ENCODE measurements around the gene GLTP.
"Not testable (repeated sequence)": the region's sequence is repeated elsewhere in the genome, so short reads cannot be mapped to it uniquely, and the experiment has no call there.

Gene GLTP

GRCh38 chr12:109860977-109861376 lies 19.4 kb downstream of the GLTP start:
- DNase-seq = no peak

DNA sequence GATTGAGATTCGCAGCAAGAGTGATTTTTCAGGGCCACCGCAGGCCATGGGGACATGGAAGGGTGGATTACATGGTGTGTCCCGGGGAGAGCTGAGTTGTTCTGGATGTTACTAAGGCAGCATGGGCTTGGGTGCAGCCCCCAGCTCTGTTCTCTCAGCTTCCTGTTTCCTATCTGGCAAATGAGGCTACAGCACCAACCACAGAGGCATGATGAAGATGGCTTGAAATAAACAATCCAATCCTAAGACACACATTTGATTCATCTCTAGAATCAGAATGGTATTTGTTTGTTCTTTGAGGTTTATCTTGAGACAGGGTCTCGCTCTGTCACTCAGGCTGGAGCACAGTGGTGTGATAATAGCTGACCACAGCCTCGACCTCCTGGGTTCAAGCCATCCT lies 21.6 kb downstream of the GLTP start:
- DNase-seq = no peak
- in situ Hi-C loops (cut with HindIII; ENCODE audit: low pct_ligation_motif_present, low pct_unique_long_range_greater_than_20kb, low sequenced_read_pairs) = no loop called here

More at GRCh38 chr12:109860977-109861376, 19.4 kb downstream of the GLTP start:
- in situ Hi-C loops (cut with HindIII; ENCODE audit: low pct_ligation_motif_present, low pct_unique_long_range_greater_than_20kb, low sequenced_read_pairs) = no loop called here

DNA sequence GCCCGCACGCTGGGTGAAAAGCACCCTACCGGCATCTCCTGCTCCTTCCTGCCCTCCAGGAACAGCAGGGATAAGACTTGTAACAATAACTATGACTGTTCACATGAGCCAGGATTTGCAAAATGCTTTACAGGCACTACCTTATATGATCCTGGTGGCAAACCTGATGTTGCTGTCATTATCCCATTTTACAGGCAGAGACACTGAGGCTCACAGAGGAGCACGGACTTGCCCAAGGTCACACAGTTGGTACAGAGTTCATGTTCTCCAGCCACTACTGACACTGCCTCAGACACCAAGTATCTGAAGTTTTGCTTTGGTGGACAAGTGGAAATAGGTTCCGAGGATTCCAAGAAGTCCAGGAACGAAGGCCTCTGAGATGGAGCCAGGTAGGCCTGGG lies 22.6 kb downstream of the GLTP start:
- in situ Hi-C loops (cut with HindIII; ENCODE audit: low pct_ligation_motif_present, low pct_unique_long_range_greater_than_20kb, low sequenced_read_pairs) = no loop called here
- no peak for DNase-seq

DNA sequence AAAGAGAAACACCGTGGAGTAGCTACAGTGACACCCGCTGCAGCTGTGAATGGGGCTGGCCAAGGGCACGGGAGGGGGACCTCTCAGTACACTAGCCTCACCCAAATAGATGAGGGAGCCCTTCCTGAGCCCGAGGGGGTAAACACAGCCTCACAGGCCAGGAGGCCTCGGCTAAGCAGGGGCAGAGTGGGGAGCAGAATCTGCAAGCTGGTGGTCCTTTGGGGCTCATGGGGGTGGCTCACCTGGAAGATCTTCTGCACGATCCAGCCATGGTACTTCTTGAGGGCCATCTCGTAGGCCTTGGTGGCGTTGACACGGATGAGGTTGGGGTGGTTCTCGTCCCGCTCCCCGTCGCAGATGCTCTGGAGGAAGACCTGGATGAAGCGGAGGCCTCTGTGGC lies 25.0 kb downstream of the GLTP start:
- in situ Hi-C loops (cut with HindIII; ENCODE audit: low pct_ligation_motif_present, low pct_unique_long_range_greater_than_20kb, low sequenced_read_pairs) = no loop called here
- DNase-seq = no peak

- in situ Hi-C loops (cut with HindIII; ENCODE audit: low pct_ligation_motif_present, low pct_unique_long_range_greater_than_20kb, low sequenced_read_pairs); DNase-seq: not testable (repeated sequence)
Observed at GRCh38 chr12:109850518-109850917, 29.8 kb downstream of the GLTP start.

DNA sequence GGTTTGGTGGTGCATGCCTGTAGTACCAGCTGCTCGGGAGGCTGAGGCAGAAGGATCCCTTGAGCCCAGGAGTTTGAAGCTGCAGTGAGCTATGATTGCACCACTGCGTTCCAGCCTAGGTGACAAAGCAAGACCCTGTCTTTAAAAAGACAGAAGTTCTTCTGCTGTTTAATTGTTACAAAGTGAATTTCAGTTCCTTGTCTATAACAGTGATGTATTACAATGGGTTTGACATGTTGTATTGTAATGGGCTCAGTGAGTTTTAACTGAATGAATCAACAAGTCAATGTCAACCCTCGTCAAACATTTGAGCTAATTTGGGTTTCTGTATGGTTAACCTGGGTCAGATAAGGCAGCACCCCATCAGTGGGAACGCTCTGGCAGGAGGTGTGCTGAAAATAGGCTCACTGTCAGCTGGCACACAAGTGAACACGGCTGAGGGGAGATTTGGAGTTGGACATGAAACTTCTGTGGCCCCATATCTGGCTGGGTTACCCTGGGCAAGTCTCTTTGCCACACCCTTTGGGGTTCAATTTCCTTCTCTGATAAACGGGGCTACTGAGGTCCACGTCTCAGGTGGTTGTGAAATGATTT lies 33.1 kb downstream of the GLTP start:
- in situ Hi-C loops (cut with HindIII; ENCODE audit: low pct_ligation_motif_present, low pct_unique_long_range_greater_than_20kb, low sequenced_read_pairs) = no loop called here
- no peak for DNase-seq

GRCh38 chr12:109845824-109846205 lies 34.5 kb downstream of the GLTP start:
- DNase-seq = no peak
- in situ Hi-C loops (cut with HindIII; ENCODE audit: low pct_ligation_motif_present, low pct_unique_long_range_greater_than_20kb, low sequenced_read_pairs) = no loop called here

DNA sequence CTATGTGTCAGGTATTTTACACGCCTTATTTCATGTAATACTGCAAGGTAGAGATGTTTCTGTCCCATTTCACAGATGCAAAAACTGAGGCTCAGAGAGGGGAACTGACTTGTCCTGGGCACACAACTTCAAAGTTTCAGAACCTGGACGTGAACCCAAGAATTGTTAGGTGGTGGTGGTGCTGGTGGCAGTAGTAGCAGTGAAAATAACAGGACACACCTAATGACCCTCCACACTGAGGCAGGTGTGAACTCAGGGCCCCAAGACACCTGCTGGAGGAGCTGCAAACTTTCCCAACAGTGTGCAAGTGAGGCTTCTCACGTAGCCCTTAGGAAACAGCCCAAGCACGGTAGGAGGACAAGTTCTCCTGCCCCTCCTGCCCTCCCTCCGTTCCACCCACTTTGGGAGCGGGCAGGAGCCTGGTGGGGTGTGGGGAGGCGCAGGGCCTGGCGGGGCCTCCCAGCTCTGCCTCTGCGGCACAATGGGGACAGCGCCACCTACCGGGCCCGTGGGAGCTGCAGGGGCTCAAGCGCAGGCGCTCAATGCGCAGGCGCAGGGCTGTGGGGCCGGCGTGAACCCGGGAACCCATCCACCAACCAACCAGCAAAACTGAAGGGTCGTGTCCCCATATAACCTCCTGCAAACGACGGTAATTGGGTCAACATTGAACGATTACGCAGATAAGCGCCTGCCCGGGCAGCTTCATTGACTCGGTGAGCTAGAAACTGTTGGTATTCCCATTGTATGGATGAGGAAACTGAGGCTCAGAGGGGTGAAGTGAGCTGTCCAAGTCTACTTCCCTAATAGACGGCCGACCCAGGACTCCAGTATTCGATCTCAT lies 35.1 kb downstream of the GLTP start:
- in situ Hi-C loops (cut with HindIII; ENCODE audit: low pct_ligation_motif_present, low pct_unique_long_range_greater_than_20kb, low sequenced_read_pairs) = no loop called here
- peak; percentile 91 for DNase-seq

DNA sequence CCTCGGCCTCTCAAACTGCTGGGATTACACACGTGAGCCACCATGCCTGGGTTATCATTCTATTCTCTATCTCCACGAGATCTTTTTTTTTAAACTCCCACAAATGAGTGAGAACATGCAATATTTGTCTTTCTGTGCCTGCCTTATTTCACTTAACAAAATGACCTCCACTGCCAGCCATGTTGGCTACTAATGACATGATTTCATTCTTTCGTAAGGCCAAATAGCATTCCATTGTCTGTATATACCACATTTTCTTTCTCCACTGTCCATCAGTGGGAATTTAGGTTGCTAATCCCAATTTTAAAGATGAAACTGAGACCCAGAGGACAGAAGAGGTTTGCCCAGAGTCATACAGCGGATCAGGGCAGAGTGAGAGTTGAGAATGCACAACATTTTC lies 36.2 kb downstream of the GLTP start:
- in situ Hi-C loops (cut with HindIII; ENCODE audit: low pct_ligation_motif_present, low pct_unique_long_range_greater_than_20kb, low sequenced_read_pairs) = no loop called here
- DNase-seq = no peak

DNA sequence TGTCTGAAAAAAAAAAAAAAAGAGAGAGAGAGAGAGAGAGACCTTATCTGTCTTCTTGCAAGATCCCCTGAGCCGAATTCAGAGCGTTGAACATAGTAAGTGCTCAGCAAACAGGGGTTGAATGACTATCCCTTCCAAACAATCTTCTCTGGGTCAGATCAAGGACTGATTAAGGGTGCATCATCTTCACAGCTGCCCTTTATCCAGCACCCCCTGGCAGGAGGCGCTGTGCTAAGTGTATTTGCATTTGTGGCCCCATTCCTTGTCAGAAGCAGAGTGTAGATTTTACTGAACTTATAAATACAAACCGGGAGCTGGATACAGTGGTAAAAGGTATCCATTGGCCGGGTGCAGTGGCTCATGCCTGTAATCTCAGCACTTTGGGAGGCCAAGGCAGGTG lies 38.3 kb downstream of the GLTP start:
- in situ Hi-C loops (cut with HindIII; ENCODE audit: low pct_ligation_motif_present, low pct_unique_long_range_greater_than_20kb, low sequenced_read_pairs) = no loop called here
- DNase-seq = no peak

- in situ Hi-C loops (cut with HindIII; ENCODE audit: low pct_ligation_motif_present, low pct_unique_long_range_greater_than_20kb, low sequenced_read_pairs) = no loop called here
- no peak for DNase-seq
Observed at GRCh38 chr12:109841356-109841755, 39.0 kb downstream of the GLTP start.

- in situ Hi-C loops (cut with HindIII; ENCODE audit: low pct_ligation_motif_present, low pct_unique_long_range_greater_than_20kb, low sequenced_read_pairs) = no loop called here
- DNase-seq = no peak
Observed at GRCh38 chr12:109840305-109841074, 39.9 kb downstream of the GLTP start.

- in situ Hi-C loops (cut with HindIII; ENCODE audit: low pct_ligation_motif_present, low pct_unique_long_range_greater_than_20kb, low sequenced_read_pairs) = no loop called here
Observed at GRCh38 chr12:109839444-109839843, 40.9 kb downstream of the GLTP start.

GRCh38 chr12:109836916-109837315 lies 43.4 kb downstream of the GLTP start:
- no peak for DNase-seq
- in situ Hi-C loops (cut with HindIII; ENCODE audit: low pct_ligation_motif_present, low pct_unique_long_range_greater_than_20kb, low sequenced_read_pairs) = no loop called here

More at GRCh38 chr12:109839444-109839843, 40.9 kb downstream of the GLTP start:
- DNase-seq = no peak

DNA sequence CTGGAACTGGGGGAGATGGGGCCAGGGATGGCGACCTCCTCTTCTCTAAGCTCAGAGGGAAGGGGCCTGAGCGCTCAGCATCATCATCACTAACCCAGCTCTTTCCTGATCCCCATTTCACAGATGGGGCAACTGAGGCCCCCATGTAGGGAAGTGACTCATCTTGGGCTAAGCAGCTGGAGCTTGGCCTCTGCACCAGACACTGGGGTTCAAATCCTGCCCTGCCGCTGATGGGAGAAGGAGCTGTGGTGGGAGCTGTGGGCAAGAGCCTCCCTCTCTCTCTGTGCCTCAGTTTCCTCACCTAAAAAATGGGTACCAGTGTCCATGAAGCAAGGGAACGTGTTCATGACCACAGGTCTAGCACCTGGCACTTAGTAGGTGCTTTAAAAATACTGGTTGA lies 44.5 kb downstream of the GLTP start:
- in situ Hi-C loops (cut with HindIII; ENCODE audit: low pct_ligation_motif_present, low pct_unique_long_range_greater_than_20kb, low sequenced_read_pairs) = no loop called here
- DNase-seq = no peak

DNA sequence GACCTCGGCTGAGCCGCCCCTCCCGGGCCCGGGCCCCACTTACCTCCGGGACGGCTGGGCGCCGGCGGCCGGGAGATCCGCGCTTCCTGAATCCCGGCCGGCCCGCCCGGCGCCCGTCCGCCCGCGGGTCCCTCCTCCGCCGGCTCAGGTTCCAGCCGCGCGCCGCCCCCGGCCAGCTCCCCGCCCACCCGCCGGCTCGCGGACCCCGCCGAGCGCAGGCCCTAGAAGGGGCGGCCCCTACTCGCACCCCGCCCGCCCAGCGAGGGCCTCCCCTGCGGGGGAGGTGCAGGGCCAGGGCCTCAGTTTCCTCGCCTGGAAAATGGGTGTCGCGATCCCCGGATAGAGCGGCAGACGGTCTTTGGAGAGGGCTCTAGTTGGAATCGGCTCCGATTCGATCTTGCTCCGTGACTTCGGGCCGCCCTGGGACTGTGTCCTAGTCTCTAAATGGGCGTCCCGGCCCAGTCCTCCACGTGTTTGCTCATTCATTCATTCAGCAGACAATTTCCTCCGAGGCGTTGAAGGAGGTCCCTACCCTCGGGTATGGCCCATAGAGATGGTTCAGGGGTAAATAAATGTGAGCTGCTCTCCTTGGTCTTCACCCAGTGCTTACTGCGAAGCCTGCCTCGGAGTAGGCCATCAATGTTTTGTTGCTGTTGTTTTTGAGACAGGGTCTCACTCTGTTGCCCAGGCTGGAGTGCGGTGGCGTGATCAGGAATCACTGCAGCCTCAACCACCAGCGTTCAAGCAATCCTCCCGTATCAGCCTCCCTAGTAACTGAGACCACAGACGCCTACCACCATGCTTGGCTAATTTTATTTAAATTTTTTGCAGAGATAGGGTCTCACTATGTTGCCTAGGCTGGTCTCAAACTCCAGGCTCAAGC lies 46.8 kb downstream of the GLTP start, which contains the start of gene TRPV4:
TSS of gene TRPV4 (minus strand) at position 92 of the 883 bp plus-strand sequence. CDS start 18,602 bp downstream, outside the sequence.
- DNase-seq = peak; percentile 70
- in situ Hi-C loops (cut with HindIII; ENCODE audit: low pct_ligation_motif_present, low pct_unique_long_range_greater_than_20kb, low sequenced_read_pairs) = no loop called here

- in situ Hi-C loops (cut with HindIII; ENCODE audit: low pct_ligation_motif_present, low pct_unique_long_range_greater_than_20kb, low sequenced_read_pairs) = no loop called here
- no peak for DNase-seq
Observed at GRCh38 chr12:109832541-109833306, 47.6 kb downstream of the GLTP start.

DNA sequence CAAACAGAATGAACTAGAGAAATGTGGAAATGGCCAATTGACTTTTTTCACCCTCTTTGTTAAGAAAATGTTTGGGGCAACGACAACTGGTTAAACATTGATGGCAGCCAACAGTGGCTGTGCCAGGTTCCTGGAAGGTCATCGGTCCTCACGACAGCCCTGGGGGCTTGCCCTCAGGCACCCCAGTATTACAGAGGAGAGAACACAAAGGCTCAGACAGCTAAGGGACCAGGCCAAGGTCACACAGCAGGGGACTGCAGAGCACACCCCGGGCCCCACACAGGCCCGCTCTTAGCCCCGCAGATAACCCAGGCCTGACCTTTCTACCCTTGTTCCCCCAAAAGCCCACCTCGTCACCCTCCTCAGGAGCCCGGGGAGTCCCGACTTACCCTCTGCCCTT lies 48.4 kb downstream of the GLTP start:
- in situ Hi-C loops (cut with HindIII; ENCODE audit: low pct_ligation_motif_present, low pct_unique_long_range_greater_than_20kb, low sequenced_read_pairs) = no loop called here
- DNase-seq = no peak

All from ACHN (cell line).